Camera-type eye (tissue), 1 donor: ENCODE measurements around the gene SUCLA2. TPM values are rescaled to one million over a fixed set of nuclear protein-coding genes. Genes with fewer than 3 reads are reported as not detected.

Experiments used
- total RNA-seq: library from RNA; depleted of rRNA; stranded (reverse); fragments of >200 nt; gene quantifications from one replicate; pipeline ENCODE4 v1.2.3, GENCODE V29; 2014

Gene SUCLA2
- 77.1 TPM for total RNA-seq

GRCh38 chr13:48001114-48001881 lies at the start of gene SUCLA2:
SUCLA2 (minus strand) TSS chr13:48001273; CDS start chr13:48001269, 4 bp downstream.

GRCh38 chr13:48037346-48038173 lies 36.5 kb upstream of the SUCLA2 start, which contains the start of gene NUDT15:
NUDT15 (plus strand) TSS chr13:48037726; CDS start chr13:48037747, 21 bp downstream.

Other genes with a start within 250 kb of the SUCLA2 start
- 11.4 TPM for gene NUDT15, start 36.5 kb upstream of the SUCLA2 start, total RNA-seq
- gene MED4, start 93.8 kb upstream of the SUCLA2 start, total RNA-seq = 46.1 TPM
- 394 TPM for gene ITM2B, start 231.9 kb upstream of the SUCLA2 start, total RNA-seq